ENCODE data around the gene SNX8.
A peak's percentile ranks its signal among the peaks of the same experiment; 100 is the strongest.
"Not testable (repeated sequence)": the region's sequence is repeated elsewhere in the genome, so short reads cannot be mapped to it uniquely, and the experiment has no call there.

The SNX8 gene

DNA sequence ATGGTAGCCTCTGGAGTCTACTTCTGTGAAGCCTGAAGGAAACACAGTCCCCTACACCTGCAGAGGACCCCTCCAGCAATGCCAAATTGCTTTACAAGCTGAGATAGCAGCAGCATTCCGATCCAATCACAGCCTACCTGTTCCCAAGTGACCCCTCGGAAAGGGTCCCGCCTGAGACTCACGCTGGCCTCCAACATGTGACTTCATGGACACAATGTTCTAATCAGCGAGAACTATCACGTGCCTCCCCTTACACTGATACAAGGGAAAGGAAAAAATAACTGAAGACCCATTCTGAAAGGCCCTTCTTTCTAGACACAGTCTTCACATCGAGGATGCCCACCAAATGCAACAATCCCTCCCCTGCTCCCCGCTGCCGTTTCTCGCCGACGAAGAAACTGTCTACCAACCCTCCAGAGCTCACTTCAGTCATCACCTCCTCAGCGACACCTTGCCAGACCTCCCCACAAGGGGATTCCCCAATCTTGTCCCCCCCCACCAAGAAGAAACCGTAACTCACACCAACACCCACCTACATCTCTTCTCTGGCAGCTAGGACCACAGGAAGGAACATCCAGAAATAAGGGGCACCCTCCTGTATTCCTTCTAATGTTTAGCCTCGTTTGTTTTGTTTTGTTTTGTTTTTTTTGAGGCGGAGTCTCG, 1.8 kb downstream of the SNX8 start:
- TF ChIP-seq CTCF (IDR thresholded peaks at IDR 0.05; ENCODE audit: borderline replicate concordance, insufficient read depth, low read depth, low read length), result no peak
- H3K4me3 ChIP-seq (ENCODE audit: low read depth, low read length), result peak overlapping the region; percentile 48

DNA sequence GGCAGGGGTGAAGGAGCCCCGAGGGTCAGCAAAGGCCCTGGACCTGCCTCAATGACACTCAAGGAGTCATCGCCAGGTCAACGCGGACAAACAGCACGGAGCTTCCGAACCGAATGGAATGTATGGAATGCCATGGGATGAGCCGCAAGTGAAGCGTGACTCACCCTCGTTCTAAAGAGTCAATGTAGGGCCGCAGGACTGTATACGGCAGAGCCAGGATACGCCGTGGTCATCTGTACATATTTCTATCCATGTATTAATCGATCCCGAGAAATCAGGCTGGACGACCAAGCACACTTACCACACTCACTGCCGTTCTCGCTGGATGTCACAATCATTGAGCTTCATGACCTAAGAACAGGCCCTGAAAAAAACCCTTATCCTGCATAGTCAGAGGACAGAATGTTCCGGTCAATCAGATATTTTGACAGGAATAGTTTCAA, 4.3 kb downstream of the SNX8 start:
- no peak for TF ChIP-seq CTCF (IDR thresholded peaks at IDR 0.05; ENCODE audit: borderline replicate concordance, insufficient read depth, low read depth, low read length)
- no peak overlapping the region for H3K4me3 ChIP-seq (ENCODE audit: low read depth, low read length)

DNA sequence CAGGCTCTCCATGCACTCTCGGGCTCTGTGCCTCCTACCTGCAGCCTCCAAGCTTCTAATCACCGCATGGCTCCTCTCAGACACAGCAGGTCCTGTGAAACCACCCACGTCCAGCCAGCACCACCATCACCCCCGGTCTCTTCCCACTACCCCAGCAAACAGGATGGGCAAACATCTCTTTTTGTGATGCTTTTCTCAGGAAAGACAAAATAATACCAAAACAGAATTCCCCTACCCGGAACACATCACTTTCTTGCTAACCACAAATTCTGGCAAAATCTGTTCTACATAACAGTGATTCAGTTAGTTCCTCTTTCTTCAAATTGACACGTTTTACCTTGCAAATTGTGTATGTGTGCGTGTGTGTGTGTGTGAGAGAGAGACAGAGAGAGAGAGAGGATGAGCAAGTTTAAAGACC, 6.5 kb downstream of the SNX8 start:
- peak overlapping the region; percentile 42 for H3K4me3 ChIP-seq (ENCODE audit: low read depth, low read length)
- TF ChIP-seq CTCF (IDR thresholded peaks at IDR 0.05; ENCODE audit: borderline replicate concordance, insufficient read depth, low read depth, low read length), result no peak

DNA sequence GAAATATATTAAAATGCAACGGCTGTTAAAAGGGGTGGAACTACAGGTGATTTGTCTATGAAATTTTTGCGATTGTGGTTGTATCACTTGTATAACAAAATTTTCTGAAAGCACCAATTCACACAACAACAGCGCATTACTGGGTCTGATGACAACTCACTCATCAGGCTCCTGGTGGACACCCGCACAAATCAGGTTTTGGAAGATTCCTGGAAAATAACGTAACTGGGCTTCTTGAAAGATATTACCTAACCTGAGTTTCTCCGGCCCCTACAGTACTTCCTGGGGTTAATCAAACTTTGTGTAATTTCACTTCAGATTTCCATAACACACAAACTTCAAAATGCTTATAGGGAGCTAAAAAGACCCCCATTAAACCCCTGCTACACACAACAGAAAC, 7.6 kb downstream of the SNX8 start:
- TF ChIP-seq CTCF (IDR thresholded peaks at IDR 0.05; ENCODE audit: borderline replicate concordance, insufficient read depth, low read depth, low read length), result no peak
- peak overlapping the region; percentile 42 for H3K4me3 ChIP-seq (ENCODE audit: low read depth, low read length)

GRCh38 chr7:2305258-2305657, 9.0 kb downstream of the SNX8 start:
- not testable (repeated sequence) for H3K4me3 ChIP-seq (ENCODE audit: low read depth, low read length)

GRCh38 chr7:2303520-2303919, 10.7 kb downstream of the SNX8 start:
- not testable (repeated sequence) for H3K4me3 ChIP-seq (ENCODE audit: low read depth, low read length)

GRCh38 chr7:2302743-2303397, 11.4 kb downstream of the SNX8 start:
- H3K4me3 ChIP-seq (ENCODE audit: low read depth, low read length), result not testable (repeated sequence)

DNA sequence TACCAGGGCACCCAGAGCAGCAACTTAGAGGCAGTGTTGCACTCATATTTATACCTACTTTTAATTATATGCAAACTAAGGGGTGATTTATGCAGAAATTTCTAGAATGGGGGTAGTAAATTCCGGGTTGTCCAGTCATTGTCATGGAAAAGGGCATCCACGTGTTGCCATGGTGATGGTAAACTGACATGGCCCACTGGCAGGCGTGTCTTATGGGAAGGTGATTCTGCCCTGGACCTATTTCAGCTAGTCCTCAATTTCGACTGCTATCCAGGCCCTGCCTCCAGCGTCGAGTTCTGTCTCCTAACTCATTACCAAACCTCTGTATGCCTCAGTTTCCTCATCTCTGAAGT, 12.8 kb downstream of the SNX8 start:
- TF ChIP-seq CTCF (IDR thresholded peaks at IDR 0.05; ENCODE audit: borderline replicate concordance, insufficient read depth, low read depth, low read length), result no peak
- no peak overlapping the region for H3K4me3 ChIP-seq (ENCODE audit: low read depth, low read length)

Measured in GM12875 (cell line).